ENCODE data around the gene PTPRK.
"Not testable (repeated sequence)": the region's sequence is repeated elsewhere in the genome, so short reads cannot be mapped to it uniquely, and the experiment has no call there.

PTPRK gene

DNA sequence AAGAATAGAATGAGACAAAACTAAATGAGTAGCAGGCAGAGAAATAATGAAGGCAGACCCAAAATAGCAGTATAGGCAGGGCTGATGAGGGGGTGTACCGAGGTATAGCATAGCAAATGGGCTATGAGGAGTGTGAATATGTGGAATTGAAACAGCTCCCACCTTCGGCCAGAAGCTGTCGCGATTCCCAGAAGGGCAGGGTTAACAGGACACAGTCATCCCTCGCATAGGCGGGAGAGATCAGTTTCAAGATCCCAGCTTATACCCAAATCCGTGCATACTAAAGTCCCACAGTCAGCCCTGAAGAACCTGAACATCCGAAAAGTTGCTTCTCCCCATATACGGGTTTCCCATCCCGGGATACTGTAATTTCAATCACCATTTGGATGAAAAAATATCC, 82.7 kb downstream of the PTPRK start:
- no peak for DNase-seq

DNA sequence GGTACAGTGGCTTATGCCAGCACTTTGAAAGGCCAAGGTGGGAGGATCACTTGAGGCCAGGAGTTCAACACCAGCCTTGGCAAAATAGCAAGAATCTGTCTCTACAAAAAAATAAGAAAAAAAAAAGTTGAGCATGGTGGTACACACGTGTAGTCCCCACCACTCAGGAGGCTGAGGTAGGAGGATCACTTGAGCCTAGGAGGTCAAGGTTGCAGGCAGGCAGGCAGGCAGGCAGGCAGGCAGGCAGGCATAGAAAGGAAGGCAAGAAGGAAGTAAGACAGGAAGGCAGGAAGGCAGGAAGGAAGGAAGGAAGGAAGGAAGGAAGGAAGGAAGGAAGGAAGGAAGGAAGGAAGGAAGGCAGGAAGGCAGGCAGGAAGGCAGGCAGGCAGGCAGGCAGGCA, 85.6 kb downstream of the PTPRK start:
- DNase-seq, result not testable (repeated sequence)

DNA sequence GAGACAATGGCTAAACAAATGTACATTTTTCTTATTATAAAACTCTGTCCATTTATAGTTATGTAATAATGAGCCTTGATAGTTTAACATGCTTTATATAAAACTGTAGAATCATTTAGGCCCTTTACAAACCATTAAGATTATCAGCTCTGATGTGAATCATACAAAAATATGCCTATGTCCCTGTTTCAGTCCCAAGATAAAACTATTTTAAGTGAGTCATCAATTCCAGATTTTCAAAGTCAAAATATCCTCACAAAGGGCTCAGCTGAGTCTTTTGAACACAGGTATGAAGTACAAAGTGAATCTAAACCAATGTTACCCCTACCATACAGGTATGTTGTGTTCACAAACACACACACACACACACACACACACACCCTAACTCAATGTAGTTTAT, 88.0 kb downstream of the PTPRK start:
- no peak for DNase-seq

DNA sequence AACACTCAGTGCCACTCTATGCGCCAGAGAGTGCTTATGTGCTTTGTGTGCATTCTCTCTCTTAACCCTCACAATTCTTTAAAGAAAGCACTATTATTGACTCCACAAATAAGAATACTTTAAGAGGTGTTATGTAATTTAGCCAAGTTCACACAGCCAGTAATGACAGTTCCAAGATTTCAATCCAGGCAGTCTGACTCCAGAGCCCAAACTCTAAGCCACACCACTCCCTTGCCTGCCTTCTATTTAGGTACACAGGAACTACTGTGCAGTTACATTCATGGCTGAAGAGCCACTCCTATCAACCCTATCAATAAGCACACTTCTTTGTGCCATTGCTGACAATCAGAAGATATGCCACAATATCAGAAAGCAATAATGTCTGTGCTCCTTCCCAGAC, 93.3 kb downstream of the PTPRK start:
- DNase-seq, result no peak

DNA sequence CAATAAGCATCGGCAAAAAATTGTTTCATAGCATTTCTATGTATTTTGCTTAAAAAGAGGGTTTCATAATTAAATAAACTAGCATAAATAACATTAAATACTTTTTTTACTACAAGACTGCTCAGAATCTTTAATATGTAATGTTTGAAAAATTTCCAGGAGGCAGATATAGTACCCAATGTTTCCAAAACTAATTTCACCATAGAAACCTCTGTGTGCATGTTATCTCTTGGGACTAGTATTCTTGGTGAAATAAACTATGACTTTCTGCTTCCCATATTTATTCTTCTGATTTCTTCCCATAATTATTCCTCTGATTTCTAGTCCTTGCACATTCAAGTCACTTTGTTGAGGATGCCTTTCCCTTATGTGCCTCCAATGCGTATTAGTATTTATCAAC, 94.5 kb downstream of the PTPRK start:
- no peak for DNase-seq

DNA sequence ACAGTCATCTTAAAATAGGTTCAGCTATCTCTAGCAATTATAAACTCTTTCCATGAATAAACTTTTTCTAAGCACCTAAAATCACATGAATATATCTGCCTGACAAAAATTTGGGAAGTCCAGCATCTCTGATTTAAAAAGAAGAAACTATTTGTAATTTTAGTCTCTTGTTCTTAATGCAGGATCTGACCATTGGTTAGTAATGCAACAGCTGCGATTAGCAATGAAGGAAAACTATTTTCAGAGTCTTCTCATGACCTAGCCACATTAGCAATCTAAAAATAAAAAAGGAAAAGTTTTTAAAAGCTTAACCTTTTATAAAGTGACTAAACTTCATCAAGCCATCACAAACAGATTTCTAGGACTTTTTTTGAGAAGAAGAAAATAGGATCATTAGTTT, 97.5 kb downstream of the PTPRK start:
- no peak for DNase-seq

DNA sequence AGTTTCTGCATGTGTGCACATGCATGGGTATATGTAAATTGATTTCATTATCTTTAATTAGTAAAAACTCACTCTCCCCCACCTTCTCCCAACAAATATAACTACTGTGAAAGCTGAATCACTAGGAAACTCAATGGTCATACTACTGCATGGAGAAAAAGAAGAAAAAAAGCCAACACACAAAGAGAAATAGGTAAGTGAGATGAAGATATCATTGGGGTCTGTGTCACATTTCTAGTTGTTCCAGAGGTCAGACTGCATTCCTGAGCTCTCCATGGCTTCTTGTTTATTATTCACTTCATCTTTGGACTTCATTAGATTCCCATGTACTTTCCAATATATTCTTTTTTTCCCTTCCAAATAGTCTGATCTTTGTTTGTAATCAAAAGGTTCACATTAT, 98.2 kb downstream of the PTPRK start:
- no peak for DNase-seq

DNA sequence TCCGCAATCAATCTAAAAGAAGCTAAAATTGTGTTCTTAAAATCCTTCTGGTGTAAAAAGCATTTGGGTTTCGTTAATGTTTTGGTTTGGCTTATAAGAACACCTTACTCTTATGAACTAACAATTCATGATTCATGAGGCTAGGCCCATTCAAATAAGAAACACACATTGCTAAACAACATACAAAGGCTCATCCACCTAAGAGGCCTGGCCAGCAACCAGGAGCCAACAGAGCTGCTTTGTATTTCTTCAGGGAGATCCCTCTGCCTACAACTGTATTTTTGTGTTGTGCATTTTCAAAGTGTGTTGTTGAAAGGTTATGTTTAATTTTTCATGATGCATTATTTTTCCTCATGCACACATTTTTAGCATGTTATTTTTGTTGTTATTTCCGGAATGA, 98.6 kb downstream of the PTPRK start:
- DNase-seq, result no peak

DNA sequence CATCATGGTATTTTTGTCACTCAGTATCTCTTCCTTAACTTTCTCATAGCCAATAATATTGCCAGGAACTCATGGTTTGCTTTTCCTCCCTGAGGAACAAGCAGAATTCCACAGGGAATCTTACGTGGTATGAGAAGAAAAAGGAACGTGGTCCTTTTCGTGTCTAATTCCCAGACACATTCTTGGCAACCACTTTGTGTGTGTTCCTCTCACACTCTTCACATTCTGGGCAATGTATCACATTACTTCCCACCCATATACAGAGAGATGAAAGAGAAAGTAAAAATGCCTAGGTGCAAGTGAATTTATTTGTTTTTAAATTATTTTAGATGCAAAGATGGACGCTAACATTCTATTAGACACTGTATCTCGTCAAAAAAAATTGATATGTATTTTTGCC, 102.7 kb downstream of the PTPRK start:
- DNase-seq, result no peak

DNA sequence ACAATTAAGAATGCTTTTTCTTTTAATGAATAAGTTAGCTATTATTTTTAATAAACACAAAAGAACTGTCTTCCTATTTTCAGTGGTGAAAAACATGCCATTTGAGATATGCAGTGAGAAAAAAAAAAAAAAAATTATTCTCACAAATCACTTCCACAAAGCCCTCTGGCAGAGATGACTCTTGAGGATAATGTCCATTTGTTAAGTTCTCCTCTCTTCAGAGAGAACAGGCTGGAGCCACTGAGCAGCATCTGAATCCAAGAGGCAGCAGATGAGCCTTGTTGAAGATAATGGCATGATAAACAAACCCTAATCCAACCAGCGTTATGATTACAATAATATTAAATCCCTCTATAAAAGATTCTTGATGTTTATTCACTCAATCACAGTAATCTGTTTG, 105.0 kb downstream of the PTPRK start:
- no peak for DNase-seq

DNA sequence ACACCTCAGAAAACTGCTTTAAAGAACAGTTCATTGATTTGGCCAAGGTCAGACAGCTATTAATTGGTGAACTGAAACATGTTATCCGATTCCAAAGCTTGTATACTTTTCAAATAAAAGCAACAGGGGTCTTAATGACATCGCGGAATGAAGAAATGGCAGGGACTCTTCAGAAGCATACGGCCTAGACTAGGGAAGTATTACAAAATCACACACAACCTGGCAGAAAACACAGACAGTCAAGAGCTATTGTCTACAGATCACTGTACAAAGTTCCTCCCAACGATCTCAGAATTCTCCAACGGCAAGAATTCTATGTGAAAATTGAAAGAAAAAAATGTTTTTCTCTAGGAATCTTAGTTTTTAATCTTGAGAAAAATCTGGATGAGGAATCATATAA, 105.5 kb downstream of the PTPRK start:
- no peak for DNase-seq

DNA sequence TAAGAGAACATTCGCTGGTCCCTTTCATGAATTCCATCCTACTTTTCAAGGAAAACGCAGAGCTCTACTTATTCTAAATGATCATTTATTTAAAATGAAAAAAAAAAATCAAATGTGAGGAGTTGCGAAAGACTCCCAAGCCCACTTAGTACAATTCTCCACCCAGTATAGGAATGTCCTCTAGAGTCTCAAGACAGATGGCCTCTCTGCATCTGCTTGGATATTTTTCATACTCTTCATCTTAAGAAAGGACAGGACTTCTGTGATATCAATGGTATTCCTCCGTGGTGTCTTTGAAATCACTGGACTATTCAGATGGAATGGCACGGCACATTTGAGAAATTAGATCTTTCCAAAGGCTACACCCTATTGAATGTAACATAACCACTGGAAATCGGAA, 107.1 kb downstream of the PTPRK start:
- DNase-seq, result no peak

DNA sequence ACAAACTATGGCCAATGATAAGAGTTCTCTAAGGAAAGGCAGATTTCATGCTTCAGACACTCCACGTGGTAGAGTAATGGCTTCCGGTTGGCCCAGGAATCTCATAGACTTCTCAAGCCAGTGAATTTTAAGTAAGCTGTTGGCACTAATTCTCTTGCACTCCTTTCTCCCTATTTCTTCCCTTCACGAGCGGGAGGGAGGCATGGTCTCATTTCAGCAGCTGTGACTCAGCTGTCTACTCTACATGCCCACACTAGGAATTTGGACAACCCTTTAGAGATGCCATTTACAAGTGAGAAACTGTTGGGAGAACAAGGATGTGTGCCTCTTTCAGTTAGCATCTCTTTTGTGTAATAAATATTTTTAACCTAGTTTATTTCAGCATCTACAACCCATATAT, 107.7 kb downstream of the PTPRK start:
- DNase-seq, result no peak

DNA sequence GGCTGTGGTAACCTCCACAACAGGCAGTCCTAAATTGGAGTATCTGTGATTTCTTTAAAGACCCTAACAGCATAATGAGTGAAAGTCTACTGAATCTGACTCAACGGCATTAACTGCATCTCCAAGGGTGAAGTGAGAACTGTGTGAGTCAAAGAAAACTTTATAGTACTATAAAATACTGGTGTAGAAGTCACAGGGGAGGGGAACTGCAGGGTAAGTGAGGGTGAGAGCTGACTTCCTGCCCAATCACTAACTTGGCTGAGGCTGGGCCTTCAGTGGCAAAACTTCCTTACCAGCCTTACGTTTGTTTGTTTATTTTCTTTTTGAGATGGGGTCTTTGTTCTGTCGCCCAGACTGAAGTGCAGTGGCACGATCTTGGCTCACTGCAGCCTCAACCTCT, 109.8 kb downstream of the PTPRK start:
- no peak for DNase-seq

DNA sequence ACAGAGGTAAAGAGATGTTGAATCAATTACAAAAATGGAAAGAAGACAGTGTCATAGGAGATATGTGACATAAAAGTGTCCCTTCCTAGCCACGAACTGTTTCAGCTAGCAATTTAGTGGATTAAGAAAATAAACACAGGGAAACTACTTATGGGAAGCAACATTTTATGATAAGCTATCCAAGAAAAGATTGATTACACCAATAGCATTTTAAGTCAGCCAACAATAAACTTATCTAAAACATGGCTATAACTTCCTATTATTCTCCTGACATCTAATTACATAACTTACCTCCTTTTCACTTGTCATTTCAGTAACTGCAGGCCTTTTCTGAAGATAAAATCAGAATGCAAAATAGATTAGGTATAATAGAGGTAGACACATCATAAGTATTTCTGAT, 111.4 kb downstream of the PTPRK start:
- DNase-seq, result no peak

DNA sequence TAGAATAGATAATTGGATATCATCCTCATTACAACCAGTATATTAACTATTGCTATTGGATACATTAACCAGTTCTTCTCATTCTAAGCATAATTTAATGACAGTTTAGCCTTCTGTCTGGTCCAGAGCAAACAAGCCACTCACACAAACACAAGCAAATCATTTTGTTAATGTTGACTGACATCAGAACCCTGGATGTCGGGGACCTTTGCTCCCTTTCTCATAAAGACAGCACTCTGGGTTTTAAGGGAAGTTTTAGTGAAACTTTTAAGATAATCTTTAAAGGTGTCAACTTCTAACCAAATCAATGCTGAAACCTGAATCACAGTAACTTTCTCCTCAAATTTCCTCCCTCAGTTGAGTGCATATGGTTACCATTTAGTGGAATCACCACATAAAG, 113.9 kb downstream of the PTPRK start:
- DNase-seq, result no peak

DNA sequence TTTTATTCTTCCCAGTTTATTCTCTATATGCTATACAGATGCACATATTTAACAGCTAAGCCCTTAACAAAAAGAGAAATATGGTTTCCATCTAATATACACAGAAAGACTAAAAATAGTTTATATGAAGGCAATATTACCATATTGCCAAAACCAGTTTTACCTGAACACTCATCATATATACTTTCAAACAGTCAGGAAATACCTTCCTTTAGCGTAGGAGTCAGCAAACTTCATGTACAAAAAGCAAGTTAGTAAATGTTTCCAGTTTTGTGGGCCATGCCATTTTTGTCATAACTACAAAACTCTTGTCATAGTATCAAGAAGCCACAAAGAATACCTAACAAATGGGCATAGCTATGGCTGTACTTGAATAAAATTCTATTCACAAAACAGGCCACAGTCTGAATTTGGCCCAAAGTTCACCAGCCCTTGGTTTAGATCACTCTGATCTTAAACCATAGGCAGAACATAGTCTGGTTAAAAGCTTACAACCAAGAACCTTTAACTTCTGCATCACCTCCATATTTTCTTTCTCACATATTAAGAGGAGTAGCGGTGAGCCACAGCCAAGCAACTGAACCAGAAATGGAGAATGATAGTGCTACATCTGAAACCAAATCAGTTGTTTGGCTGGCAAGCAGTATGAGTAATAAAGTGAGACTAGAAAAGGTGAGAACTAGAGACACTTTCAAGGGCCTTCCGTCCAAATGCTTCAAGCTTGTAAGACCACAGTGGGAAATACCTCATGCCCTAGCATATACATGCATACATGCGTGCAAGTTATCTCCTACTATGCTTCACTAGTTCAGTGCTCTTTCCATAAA, 116.6 kb downstream of the PTPRK start:
- DNase-seq, result no peak

DNA sequence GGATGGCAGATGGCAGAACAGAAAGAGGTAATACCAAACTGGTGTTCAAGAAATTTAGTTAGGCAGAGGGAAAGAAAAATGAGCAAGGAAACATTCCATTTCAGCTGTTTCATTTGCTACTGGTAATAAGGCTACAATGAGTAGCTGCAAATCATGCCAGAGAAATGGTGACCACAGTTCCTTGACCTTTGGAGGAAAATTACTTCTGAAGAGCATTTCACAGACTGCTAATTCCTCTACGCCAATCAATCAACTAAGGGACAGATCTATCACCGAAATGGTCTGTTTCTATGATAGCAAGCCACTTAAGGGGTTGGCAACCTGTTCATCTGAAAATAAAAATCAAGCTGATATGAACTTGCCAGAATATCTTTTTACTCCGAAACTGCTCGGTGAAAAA, 119.5 kb downstream of the PTPRK start:
- no peak for DNase-seq

DNA sequence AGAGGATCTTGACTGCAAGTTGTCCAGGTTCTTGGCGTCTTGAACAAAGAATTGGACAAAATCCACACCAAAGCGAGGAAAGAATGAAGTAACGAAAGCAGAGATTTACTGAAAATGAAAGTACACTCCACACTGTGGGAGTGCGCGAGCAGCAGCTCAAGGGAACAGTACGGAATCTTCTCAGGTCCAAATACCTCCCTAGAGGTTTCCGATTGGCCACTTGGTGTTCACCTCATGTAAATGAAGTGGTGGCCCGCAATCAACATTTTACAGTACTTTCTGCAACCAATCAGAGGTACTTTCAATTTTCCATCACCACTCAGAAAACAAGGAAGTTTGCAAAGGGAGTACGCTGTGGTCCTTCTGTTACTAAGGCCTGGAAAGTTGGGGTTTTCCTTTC, 122.4 kb downstream of the PTPRK start:
- no peak for DNase-seq

DNA sequence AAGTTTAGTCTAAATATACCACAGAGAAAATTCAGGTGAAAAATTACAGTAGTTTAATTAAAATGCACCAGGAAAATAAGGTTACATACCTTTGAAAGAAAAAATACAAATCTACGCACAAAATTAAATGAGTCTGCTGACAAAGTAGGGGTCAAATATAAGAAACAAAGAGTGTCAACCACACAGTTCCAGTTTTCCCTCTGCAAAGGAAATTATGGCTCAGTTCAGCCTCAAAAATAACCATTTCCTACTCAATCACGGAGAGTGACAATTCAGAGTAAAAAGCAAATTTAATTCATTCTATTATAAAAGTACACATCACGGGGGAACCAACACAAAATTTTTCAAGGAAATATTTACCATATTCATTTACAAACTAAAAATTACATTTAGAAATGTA, 124.8 kb downstream of the PTPRK start:
- no peak for DNase-seq

DNA sequence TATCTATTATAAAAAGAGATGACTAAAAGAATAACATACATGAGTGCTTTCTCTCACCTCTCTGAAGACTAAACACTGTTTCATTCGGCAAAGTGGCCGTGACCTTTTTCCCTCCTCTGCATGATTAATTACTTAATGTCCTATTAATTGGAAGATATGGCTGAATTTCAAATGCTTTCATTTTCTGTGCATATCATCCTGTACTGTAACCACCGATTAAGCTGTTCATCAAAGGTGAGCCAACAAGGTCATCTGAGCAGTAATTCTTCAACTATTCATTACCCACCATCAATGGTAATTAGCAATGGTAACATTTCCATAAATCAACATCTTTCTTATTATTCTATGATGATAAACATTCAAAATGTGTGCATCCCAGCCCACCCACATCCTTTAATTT, 125.2 kb downstream of the PTPRK start:
- DNase-seq, result no peak

DNA sequence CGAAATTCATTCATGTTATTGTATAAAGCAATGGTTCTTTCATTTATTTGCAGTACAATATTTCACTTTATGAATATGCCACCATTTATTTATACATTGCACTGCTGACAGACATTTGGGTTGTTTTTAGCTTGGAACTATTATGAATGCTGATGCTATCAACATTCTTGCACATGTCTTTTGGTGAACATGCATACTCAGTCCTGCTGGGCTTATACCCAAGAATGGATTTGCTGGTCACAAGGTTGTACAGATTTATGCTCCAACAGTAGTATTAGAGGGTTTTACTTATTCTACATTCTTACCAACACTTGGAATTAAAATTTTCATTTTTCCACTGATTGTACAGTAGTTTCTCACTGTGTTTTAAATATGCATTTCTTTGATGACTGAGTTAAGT, 126.2 kb downstream of the PTPRK start:
- DNase-seq, result no peak

DNA sequence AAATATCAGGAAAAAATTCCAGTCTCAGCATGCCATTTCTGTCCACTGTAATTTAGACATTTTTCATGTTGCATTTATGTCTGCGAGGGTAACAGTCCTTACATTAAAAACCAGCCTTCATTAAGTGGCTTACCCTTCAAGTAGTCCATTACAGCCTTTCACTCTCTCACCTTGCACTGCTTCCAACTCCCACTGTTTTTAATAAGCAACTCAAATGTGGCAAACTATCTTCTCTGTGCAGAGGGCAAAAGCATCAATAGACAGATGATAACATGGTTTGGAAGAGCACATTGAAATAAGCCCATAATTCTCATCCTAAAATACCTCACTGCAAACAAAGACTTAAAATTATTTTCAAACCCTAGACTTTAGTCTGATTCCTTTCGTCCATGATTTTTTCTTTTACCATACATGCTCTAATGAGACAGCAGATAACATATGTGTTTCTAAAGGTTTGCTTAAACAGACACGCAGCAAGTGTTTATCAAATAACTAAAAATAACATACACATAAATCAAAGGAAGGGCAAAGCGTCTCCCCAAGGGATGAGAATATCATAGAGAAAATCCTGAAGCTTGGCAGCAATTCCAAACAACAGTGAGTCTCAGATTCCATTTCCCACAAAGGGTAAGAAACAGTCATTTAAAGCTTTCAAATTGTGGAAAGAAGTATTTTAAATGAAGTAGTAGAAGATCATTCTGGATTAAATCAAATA, 130.4 kb downstream of the PTPRK start:
- no peak for DNase-seq

DNA sequence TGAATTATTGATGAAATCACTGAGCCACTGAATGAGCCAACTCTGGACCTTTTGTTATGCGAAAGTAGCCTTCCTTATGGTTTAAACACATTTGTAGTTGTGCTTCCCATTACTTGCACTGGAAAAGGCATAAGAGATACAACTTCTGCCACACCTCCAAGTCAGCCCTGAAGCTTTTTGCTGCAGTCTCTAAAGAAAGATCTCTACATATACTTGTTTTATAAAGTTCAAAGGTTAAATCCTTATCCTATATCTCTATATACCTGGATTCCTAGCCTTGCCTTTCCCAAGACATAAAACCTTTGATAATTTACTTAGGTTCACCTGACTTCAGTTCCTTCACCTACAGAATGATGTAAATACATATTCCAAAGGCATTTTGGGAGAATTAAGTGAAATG, 132.0 kb downstream of the PTPRK start:
- no peak for DNase-seq

DNA sequence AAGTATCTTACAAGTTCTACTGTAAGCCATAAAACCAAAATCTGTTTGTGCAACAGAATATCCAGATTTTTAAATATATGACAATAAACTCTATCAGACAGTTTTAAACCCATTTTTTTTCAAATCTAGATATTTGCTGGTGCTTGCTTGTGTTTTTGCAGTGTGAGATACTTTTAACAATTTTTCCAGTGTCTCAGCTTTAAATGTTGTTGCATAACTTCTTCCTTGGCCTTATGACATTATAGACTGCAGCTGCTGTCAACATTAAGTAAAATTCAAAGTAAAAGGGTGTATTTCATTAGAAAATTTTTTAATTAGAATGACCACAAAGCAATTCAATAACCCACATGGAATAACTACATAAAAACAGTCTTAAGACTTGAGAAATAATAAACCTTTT, 139.5 kb downstream of the PTPRK start:
- no peak for DNase-seq

All from NCI-H82 (cell line).